HG02610 (cell line): ENCODE measurements around the gene SERF1A.
A peak's percentile ranks its signal among the peaks of the same experiment; 100 is the strongest.
"Not testable (repeated sequence)": the region's sequence is repeated elsewhere in the genome, so short reads cannot be mapped to it uniquely, and the experiment has no call there.

ENCODE experiments used
- ATAC-seq: cut with Tn5 transposase; IDR thresholded peaks from one replicate; pipeline ENCODE4 v1.9.1; 2021; ENCODE audit warnings: mild to moderate bottlenecking, moderate library complexity; ENCODE audit not compliant: unreplicated experiment

SERF1A gene

DNA sequence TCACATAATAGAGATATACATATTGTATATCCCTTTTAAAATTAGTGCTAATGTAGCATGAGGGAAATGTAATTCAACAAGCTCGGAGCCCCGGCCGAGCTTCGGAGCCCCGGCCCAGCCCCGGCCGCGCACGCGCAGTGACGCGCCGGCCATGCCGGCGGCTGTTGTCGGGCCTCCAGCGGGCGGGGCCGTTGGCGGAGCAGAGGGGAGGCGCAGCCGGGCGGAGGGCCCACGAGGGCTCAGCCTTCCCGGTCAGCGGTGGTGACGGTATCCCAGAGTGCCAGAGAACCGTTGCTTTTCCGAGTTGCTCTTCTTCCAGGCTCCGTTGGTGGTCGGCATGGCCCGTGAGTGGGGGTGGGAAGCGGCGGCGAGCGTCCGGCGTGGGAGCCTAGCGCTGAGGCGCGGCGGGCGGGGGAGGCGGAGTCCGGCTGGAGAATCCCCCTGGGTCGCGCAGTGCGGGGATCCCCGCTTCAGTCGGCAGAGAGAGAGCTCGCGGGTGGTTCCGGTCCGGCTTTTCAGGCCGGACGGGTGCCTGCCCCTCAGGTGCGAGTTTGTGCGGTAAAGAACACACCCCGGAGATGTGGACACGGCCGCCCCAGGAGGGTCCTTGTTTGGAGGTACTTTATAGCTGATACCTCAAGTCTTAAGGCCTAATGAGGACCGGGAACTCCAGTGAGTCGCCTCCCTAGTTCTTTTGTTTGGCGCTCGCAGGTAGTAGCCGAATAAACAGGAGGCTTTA, at the start of gene SERF1A:
Gene SERF1A, plus strand, starts transcription at position 137 of the 739 bp plus-strand sequence. Its CDS starts 201 bp downstream, at position 338.
- ATAC-seq: peak; percentile 90

DNA sequence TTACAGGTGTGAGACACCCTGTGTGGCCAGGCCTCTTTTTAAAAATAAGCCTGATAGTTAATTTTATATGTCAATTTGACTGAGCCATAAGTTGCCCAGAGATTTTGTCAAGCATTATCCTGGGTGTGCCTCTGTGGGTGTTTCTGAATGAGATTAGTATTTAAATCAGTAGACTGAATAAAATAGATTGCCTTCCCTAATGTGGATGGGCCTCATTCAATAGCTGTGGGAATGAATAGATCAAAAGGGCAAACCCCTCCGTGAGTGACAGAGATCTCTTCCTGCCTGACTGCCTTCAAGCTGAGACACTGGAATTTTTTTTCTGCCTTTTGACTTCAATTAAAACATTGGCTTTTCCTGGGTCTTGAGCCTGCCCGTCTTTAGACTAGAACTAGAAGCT, 33.7 kb upstream of the SERF1A start:
- not testable (repeated sequence) for ATAC-seq

DNA sequence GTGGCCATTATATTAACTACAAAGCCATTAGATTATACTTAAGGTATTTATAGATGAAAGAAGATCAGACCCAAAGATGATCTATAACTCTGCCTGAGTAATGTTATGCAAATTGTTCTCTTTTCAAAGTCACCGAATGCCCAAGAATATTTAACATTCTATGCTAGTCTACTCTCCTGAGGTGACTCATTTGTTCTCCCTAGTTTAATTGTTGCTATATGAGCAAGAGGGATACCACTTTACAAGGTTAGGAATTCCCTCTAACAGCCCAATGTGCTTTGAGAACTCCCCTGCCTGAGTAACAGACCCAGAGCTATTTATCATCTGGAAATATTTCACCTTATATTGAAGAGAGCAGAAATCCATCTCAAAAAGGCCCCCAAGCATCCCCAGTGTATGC, 29.8 kb upstream of the SERF1A start:
- peak; percentile 67 for ATAC-seq

DNA sequence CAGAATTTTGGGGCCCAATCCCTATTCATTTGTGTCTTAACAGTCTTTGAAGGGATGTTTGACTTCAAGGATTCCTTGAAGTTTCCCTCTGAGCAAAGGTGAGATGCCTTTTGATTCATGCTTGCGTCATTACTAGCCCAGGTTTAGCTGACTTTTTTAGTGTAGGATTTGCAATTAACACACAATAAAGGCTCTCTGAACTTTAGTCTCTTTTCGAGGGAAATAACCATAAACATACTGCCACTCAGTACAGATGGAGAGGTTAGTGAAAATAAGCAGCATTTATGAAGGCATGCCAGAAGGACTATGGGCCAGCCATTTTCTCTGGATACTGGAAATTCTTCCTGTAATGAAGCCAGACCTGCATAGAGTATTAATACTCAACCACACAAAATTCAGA, 4.4 kb upstream of the SERF1A start:
- not testable (repeated sequence) for ATAC-seq

DNA sequence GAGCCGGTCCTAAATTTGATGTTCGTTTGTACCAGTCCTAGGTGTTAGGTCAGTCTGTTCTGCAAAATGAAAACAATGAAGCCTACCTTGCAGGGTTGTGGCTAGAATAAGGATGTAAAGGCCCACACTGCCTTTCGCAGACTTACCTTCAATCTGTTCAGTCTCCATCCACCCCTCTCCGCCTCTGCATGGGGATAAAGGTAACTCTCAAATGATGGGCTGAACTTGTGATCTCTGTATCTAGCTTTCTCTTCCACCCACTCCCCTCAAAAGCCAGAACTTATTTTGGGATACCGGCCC, 753 bp downstream of the SERF1A start:
- peak; percentile 21 for ATAC-seq

DNA sequence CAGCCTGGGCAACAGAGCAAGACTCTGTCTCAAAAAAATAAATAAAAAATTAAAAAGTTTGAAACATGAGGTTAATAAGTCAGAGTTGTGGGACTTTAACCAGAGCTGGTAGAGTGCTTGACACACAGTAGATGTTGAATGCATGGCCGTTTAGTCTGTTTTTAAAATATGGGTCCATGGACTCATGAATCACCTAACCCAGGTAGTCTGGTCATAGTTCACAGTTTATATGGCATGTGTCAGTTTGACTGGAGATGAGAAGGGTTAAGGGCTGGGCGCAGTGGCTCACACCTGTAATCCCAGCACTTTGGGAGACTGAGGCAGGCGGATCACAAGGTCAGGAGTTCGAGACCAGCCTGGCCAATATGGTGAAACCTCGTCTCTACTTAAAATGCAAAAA, 6.2 kb downstream of the SERF1A start:
- not testable (repeated sequence) for ATAC-seq

DNA sequence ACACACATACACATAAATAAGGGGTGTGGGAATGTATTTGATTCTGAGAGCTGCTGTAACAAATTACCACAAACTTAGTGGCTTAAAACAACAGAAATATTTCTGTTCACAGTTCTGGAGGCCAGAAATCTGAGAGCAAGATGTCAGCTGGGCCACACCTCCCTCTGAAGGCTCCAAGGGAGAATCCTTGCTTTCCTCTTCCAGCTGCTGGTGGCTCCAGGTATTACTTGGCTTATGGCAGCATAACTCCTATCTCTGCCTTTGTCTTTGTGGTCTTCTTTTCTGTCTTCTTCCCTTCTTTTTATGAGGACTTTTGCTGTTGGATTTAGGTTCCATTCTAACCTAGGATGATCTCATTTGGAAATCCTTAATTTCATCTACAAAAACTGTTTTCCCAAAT, 16.4 kb downstream of the SERF1A start:
- not testable (repeated sequence) for ATAC-seq

DNA sequence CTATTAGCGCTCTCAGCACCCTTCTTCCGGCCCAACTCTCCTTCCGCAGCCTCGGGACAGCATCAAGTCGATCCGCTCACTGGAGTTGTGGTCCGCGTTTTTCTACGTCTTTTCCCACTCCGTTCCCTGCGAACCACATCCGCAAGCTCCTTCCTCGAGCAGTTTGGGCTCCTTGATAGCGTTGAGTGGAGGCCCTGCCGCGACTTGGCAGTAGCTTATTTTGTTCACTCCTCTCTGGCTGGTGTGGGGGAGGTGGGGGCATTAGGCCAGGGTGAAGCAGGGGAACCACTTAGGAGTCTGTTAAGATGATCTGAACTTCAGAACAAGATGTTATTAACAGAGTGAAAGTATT, 24.7 kb downstream of the SERF1A start:
- not testable (repeated sequence) for ATAC-seq

DNA sequence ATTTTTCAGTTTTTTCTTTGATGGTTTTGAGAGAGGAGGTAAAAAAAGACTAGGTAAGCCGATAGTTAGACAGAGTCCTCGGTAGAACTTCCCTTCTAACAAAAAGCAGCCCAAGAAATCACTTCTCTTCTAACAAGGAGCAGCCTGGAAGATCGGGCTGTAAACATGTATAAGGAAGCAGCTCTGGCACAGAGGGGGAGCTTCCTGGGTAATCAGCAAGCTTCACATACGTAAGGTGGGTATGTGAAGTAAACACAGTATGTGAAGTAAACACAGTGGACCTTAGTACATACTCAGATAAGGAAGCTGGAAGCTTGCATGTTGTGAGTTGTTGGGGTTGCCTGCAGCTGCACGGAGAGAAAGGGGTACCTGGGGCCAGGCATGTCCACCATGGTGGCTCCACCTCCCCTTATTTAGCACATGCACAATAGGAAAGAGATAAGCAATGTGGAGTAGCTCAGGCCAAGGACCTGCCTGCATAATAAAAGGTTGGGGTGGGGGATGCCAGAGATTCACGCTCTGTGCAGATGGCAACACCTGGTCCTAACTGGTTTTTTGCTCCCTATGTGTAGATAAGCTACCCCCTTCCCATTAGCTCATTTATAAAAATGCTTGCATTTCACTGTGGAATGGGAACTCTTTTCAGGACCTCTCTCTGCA, 31.4 kb downstream of the SERF1A start:
- not testable (repeated sequence) for ATAC-seq

DNA sequence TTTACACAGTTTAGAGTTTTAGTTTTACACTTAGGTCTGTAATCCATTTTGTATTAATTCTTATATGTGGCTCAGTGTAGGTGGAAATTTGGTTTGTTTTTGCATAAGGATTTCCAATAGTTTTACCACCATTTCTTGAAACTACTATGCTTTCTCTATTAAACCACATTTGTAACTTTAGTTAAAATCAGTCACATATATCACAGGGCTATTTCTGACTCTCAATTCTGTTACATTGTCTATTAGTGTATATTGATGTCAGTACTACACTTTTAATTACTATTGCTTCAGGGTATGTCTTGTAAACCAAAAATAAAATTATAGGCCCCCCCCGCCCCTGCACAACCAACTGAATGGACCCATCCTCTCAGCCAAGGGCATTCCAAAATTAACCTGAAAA, 32.1 kb downstream of the SERF1A start:
- ATAC-seq: not testable (repeated sequence)

DNA sequence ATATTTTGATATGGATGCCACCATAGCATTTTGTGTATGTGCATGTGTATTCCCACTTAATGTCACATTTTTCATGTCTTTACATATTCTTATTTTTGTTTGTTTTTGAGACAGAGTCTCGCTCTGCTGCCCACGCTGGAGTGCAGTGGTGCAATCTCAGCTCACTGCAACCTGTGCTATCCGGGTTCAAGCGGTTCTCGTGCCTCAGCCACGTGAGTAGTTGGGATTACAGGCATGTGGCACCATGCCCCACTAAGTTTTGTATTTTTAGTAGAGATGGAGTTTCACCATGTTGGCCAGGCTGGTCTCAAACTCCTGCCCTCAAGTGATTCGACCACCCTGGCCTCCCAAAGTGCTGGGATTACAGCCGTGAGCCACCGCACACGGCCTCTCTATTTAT, 52.6 kb downstream of the SERF1A start:
- ATAC-seq: not testable (repeated sequence)
